Fibroblast of lung (primary cell): Measurements from ENCODE around the gene BTBD9.

Experiments
- EZH2 ChIP-seq: IDR thresholded peaks from 2 replicates; pipeline ENCODE4 v1.5.1; 2012; ENCODE audit warnings: low read length, control low read depth, mild to moderate bottlenecking; ENCODE audit errors: missing control alignments
- TF ChIP-seq, protein P1 (sequence below), 2 donors: IDR thresholded peaks in 1 of 2; conservative IDR thresholded peaks in 1 of 2; 1 replicate in 1 of 2; 2 replicates in 1 of 2; pipeline ENCODE4 v1.5.1; 2011 to 2012; ENCODE audit warnings: low read length in 2 of 2, control low read depth in 1 of 2, inconsistent platforms in 1 of 2, low read depth in 1 of 2, mild to moderate bottlenecking in 1 of 2

DNA sequence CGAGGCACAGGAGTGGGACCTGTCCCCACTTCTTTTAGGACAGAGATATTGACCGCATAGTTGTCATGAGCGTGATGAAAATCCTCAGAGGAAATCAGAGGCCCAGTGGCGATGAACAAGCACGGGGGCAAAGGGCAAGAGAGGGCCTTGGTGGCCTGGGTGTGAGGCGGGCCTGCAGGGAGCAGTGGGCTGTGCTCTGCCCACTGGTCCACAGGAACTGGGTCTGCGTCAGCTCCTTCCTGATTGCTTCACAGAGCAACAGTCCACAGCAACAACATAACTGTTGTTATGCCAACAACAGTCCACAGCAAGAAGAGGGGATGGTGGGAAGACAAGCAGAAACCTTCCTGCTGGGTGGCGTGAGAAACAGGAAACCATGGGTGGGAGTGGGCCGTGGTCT is 484.6 kb downstream of the BTBD9 start:
- TF ChIP-seq, protein P1, sequence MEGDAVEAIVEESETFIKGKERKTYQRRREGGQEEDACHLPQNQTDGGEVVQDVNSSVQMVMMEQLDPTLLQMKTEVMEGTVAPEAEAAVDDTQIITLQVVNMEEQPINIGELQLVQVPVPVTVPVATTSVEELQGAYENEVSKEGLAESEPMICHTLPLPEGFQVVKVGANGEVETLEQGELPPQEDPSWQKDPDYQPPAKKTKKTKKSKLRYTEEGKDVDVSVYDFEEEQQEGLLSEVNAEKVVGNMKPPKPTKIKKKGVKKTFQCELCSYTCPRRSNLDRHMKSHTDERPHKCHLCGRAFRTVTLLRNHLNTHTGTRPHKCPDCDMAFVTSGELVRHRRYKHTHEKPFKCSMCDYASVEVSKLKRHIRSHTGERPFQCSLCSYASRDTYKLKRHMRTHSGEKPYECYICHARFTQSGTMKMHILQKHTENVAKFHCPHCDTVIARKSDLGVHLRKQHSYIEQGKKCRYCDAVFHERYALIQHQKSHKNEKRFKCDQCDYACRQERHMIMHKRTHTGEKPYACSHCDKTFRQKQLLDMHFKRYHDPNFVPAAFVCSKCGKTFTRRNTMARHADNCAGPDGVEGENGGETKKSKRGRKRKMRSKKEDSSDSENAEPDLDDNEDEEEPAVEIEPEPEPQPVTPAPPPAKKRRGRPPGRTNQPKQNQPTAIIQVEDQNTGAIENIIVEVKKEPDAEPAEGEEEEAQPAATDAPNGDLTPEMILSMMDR (conservative IDR thresholded peaks at IDR 0.05 in 1 of 2, IDR thresholded peaks at IDR 0.05 in 1 of 2; ENCODE audit: low read depth in 1 of 2, low read length in 2 of 2): no peak
- no peak for TF ChIP-seq EZH2
